Measurements from ENCODE around the gene NEU4. TPM values are rescaled to one million over a fixed set of nuclear protein-coding genes. Genes with fewer than 3 reads are reported as not detected.

Gene NEU4
- total RNA-seq, 1 donor from 2014 or later = not detected

- H3K27me3 ChIP-seq (ENCODE audit: control insufficient read depth, insufficient read depth, low read length) = peaks cover 63% of the 10 kb centered on the region
- no peak for TF ChIP-seq CTCF (IDR thresholded peaks at IDR 0.05; ENCODE audit: insufficient read depth, low read length, poor library complexity, severe bottlenecking)
- DNase-seq (ENCODE audit: low read depth) = no peak
Measured at GRCh38 chr2:241862093-241862492, 53.1 kb downstream of the NEU4 start.

GRCh38 chr2:241862775-241863535 lies 54.0 kb downstream of the NEU4 start:
- peaks cover 64% of the 10 kb centered on the region for H3K27me3 ChIP-seq (ENCODE audit: control insufficient read depth, insufficient read depth, low read length)
- no peak overlapping the region for H3K4me3 ChIP-seq (ENCODE audit: low read depth, low read length)
- H3K36me3 ChIP-seq (ENCODE audit: control insufficient read depth, insufficient read depth, low read length) = no peaks in the 10 kb centered on the region
- no peak for DNase-seq (ENCODE audit: low read depth)
- no peak for TF ChIP-seq CTCF (IDR thresholded peaks at IDR 0.05; ENCODE audit: insufficient read depth, low read length, poor library complexity, severe bottlenecking)

More at GRCh38 chr2:241862093-241862492, 53.1 kb downstream of the NEU4 start:
- Histone ChIP-seq H3K4me3 (ENCODE audit: low read depth, low read length) (no peak overlapping the region), H3K36me3 (ENCODE audit: control insufficient read depth, insufficient read depth, low read length) (no peaks in the 10 kb centered on the region)

- DNase-seq (ENCODE audit: low read depth) = no peak
- Histone ChIP-seq H3K4me3 (ENCODE audit: low read depth, low read length) (no peak overlapping the region), H3K27me3 (ENCODE audit: control insufficient read depth, insufficient read depth, low read length) (peaks cover 62% of the 10 kb centered on the region), H3K36me3 (ENCODE audit: control insufficient read depth, insufficient read depth, low read length) (no peaks in the 10 kb centered on the region)
- no peak for TF ChIP-seq CTCF (IDR thresholded peaks at IDR 0.05; ENCODE audit: insufficient read depth, low read length, poor library complexity, severe bottlenecking)
Measured at GRCh38 chr2:241863536-241863954, 54.6 kb downstream of the NEU4 start.

- TF ChIP-seq CTCF (IDR thresholded peaks at IDR 0.05; ENCODE audit: insufficient read depth, low read length, poor library complexity, severe bottlenecking) = no peak
- Histone ChIP-seq H3K36me3 (ENCODE audit: control insufficient read depth, insufficient read depth, low read length) (no peaks in the 10 kb centered on the region), H3K4me3 (ENCODE audit: low read depth, low read length) (no peak overlapping the region), H3K27me3 (ENCODE audit: control insufficient read depth, insufficient read depth, low read length) (peaks cover 62% of the 10 kb centered on the region)
- no peak for DNase-seq (ENCODE audit: low read depth)
Measured at GRCh38 chr2:241864168-241864849, 55.3 kb downstream of the NEU4 start.

- peaks cover 61% of the 10 kb centered on the region for H3K27me3 ChIP-seq (ENCODE audit: control insufficient read depth, insufficient read depth, low read length)
- no peak for TF ChIP-seq CTCF (IDR thresholded peaks at IDR 0.05; ENCODE audit: insufficient read depth, low read length, poor library complexity, severe bottlenecking)
- H3K36me3 ChIP-seq (ENCODE audit: control insufficient read depth, insufficient read depth, low read length) = no peaks in the 10 kb centered on the region
- DNase-seq (ENCODE audit: low read depth) = no peak
- H3K4me3 ChIP-seq (ENCODE audit: low read depth, low read length) = no peak overlapping the region
Measured at GRCh38 chr2:241864850-241865213, 55.8 kb downstream of the NEU4 start.

Measured in kidney epithelial cell (primary cell).